Measurements from ENCODE around the gene SLC22A8. TPM values are rescaled to one million over a fixed set of nuclear protein-coding genes. Genes with fewer than 3 reads are reported as not detected.

The SLC22A8 gene
- total RNA-seq, 1 donor from 2014 or later, result not detected

DNA sequence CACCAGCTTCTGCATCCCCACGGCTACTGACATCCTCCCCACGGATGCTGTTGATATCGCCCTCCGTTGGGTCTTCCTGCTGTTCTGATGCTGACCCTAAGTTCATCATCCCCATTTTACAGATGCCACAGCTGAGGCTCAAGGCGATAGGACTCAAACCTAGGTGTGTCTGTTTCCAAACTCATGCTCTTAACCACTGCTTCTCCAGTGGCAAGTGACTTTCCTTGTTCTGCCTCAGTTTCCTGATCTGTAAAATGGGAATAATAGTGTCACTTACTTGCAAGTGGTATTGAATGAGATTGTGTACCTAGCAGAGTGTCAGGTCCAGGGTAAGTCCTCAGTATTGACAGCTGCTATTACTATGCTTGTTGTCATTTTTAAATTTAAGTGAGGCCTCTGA lies 16.5 kb downstream of the SLC22A8 start:
- intact Hi-C loops (cut with micrococcal nuclease), result no loop called here
- DNase-seq (no peak), ATAC-seq (no peak)

DNA sequence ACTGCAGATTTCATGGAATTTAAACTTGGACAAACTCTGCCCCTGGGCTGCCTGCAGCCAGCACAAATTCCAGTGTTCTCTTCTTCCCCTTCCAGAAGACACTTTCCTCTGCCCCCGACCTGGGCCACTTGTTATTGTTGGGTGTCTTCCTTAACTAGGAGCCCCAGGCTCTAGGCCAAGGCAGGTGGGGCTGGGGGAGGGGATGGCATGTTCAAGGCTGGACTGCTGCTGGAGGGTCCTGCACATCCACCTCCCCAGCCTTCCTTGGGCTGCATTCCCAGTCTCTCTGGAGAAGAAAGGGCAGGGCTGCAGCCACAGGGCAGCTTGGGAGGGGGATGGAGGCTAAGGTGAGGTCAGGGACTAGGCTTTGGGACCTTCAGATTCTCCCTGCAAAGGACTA lies 19.4 kb downstream of the SLC22A8 start:
- no peak for DNase-seq
- intact Hi-C loops (cut with micrococcal nuclease), result no loop called here

DNA sequence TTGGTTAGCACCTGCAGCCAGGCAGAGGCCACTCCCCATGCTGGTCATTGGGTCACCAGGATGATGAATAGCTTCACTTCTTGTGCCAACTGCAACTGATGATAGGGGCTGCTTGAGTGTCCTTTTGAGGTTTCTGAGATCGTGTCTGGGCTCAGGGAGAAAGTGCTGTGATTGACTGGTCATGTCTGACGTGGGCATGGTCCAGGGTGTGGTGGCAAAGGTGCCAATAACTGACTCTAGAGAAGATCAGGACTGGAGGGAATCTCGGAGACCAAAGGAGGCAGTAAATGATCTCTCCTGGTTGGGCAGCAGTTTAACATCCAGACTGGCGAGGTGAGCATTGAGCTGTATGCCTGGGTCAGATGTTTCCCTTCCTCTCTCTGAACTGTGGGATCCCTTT lies 20.9 kb downstream of the SLC22A8 start:
- DNase-seq, result no peak
- intact Hi-C loops (cut with micrococcal nuclease), result no loop called here

More for the DNA sequence above, 19.4 kb downstream of the SLC22A8 start:
- no peak for ATAC-seq

DNA sequence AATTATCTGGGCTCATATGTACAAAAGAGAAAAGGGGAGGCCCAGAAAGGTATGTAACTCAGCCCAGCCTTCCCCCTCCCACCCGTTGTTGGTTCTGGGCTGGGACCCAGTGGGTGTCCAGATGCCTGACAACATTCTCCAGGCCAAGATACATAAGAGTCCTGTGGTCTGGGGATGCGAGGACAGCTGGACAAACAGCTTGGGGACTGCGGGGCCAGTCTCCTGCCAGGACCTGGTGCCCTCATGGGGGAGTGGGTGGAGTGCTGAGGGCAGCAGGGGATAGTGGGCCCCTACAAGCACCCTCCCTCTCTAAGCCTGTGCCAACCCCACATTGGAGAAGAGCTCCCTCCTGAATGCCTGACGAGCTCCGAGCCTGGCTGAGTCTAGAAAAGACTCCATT lies 27.4 kb downstream of the SLC22A8 start:
- DNase-seq (no peak), ATAC-seq (no peak)
- intact Hi-C loops (cut with micrococcal nuclease), result no loop called here

More for the DNA sequence above, 20.9 kb downstream of the SLC22A8 start:
- no peak for ATAC-seq

DNA sequence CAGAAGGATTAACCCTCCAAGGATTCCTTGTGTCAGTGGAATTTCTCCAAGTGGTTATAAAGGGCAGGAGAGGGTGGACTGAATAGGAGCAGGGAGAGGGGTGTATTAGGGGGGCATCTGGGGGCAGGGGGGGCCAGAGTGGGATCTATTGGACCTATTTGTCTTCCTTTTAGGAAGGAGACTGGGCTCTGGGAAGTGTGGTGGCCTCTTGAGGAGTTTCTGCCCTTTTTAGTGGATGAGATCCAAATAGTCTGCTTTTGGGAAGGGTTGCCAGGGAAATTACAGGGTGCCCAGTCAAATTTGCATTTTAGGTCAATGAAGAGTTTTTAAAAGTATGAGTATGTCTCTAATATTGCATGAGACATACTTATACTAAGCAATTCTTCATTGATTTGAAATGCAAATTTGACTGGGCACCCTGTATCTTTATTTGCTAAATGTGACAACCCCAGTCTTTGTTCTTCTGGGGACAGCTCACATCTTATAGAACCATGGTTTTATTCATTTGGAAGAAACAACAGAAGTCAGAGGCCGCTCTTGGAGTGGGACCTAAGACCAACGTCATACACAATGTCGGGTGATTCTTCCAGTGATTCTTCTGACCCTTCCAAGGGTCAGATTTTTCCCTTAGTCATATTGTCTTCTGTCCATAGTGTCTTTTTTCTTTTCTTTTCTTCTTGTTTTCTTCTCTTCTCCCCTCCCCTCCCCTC lies 30.4 kb downstream of the SLC22A8 start:
- no peak for DNase-seq
- ATAC-seq, result no peak
- intact Hi-C loops (cut with micrococcal nuclease), result no loop called here

DNA sequence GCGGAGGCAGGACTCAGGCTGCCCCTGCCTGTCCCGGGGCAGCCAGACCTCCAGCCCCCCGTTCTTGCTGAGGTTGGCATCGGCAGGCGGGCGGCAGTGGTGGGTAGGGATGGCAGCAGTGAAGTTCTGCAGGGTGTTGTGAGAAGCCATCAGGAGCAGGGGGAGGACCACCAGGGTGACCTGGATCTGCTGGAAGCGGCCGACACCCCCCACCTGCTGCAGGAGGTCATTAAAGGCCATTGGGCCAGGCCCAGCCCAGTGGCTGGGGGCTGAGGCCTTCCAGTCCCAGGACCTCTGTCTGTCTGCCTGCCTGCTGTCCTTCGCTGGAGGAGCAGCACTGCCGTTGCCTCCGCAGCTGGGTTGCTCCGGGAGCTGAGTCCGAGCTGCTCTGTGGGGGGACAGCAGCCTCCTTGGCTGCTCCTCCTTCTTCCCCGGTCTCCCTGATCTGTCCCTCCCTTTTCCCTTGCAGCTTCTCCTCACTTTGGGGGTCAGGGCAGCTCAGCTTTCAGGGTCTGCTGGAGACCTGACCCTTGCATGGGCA lies 31.1 kb downstream of the SLC22A8 start, which contains the start of gene SLC22A6:
Gene SLC22A6, minus strand, starts transcription at position 517 of the 541 bp plus-strand sequence. Its CDS starts 277 bp downstream, at position 240.
- no peak for DNase-seq
- ATAC-seq, result no peak
- intact Hi-C loops (cut with micrococcal nuclease), result no loop called here

DNA sequence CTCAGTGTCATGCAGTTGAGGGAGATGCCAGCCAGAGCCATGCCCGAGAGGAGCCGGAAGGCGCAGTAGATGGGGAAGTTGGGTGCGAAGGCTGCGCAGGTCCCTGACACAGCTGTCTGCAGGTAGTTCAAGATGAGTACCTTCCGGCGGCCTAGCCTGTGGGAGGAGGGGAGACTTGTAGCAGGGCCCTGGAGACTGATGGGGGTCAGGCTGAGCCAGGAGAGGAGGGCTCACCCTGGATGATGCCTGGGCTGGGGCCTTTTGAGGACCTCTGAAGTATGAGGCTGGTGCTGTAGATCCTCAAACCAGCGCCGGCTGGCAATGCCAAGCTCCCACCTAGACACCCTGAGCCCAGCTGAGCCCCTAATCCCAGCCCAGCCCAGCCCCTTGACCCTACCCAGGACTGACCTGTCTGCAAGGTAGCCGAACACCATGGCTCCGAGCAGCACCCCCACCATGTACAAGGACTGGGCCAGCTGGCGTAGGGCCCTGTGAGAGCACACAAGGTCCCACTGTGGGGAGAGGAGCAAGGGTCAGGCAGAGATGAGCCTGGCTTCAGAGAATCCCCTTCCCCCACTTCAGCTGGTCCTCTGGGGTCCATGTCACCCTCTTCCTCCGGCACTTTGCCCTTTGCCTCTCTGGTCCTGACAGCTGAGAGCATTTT lies 32.0 kb downstream of the SLC22A8 start:
- intact Hi-C loops (cut with micrococcal nuclease), result no loop called here
- ATAC-seq, result no peak
- DNase-seq, result no peak

DNA sequence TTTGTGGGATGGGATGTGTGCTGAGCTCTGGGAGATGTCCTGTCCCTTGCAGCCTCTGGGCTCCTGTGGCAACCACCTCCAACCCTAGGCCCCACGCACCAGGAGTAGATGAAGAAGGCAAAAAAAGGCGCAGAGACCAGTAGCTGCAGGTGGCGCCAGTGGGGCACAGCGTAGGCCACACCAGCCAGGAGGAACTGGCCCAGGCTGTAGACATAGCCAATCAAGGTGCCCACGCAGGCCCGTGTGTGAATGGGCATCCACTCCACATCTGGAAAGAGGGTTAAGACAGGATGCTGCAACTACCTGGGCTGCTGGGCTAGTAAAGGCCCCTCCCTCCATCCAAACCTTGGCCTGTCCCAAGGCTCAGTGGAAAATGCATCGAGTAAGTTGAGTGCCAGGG lies 33.9 kb downstream of the SLC22A8 start:
- DNase-seq (no peak), ATAC-seq (no peak)
- intact Hi-C loops (cut with micrococcal nuclease), result no loop called here

DNA sequence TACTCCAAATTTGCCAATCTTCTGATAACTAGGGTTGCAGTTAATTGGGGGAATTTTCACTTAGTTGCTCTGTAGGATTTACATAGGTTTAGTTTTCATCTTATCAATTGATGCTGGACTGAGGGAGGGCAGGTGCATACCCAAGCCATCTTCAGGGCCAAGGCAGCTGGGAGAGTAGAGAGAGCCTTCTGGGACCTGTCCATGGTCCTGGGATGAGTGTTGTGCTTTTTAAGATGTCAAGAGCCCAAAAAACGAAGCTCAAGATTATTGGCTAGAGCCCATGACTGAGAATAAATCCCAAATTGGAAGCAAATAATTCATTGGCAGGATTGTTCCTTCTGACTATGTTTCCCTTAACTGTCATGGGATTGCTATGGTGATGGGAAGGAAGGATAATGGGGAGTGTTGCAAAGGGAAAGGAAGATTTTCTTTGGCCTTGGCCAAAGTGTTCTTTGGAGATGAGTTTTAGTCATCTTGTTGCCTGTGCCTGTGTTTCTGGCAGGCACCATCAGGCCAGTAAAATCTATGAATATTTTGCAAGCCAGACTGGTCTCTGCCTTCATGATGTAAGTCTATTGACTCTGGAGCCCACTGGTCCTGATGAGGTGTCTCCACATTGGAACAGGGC lies 35.4 kb downstream of the SLC22A8 start:
- ATAC-seq (no peak), DNase-seq (no peak)
- intact Hi-C loops (cut with micrococcal nuclease), result no loop called here

DNA sequence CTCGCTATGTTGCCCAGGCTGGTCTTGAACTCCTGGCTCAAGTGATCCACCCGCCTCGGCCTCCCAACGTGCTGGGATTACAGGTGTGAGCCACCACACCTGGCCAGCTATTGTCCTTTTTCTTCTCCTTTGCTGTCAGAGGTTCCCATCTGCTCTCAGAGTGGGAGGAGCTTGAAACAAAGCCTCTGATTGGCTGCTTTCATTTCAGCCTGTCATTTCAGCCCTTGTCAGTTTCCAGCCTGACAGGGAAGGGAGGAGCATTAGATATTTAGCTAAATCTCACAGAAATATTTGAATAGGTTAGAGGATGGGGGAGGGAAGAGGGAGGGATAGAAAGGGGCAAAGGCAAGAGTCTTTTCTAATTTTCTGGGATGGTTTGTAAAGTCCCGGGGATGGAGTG lies 39.5 kb downstream of the SLC22A8 start:
- DNase-seq (no peak), ATAC-seq (no peak)
- intact Hi-C loops (cut with micrococcal nuclease), result no loop called here

DNA sequence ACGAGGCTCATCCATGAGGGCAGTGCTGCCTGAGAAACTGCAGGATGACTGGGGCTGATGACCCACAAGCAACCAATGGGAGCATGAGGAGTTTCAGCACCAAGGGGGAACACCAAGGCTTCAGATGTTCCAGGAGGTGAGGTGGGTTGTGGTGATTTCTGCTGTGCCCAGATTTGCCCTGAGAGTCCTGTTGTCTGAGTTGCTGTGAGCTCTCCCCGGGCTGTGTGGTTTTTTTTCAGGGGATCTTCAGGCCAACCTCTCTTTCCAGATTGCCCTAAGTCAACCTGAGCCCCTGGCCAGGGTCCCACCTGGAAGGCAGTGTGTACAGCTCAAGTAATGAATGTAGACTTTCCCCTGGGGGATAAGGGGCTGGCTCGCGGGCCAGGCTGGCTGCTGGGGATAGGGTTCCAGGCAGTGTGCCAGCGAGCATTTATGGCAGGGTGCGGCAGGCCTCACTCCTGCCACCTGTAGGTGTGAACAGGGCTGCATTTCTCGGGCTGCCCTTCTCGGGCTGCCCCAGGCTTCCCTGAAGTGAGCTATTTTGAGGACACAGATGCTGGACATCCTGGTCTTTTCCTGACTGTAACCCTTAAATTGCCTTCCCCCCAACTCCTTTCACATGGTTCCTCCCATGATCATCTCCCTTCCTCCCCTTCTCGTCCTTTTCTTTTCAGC lies 40.7 kb downstream of the SLC22A8 start:
- intact Hi-C loops (cut with micrococcal nuclease), result no loop called here

DNA sequence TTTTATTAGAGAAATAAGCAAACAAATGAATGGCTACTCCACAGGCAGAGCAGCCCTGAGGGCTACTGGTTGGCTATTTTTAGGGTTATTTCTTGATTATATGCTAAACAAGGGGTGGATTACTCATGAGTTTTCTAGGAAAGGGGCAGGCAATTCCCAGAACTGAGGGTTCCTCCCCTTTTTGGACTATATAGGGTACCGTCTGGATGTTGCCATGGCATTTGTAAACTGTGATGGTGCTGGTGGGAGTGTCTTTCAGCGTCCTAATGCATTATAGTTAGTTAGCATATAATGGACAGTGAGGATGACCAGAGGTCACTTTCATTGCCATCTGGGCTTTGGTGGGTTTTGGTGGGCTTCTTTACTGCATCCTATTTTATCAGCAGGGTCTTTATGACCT lies 50.1 kb downstream of the SLC22A8 start:
- intact Hi-C loops (cut with micrococcal nuclease), result no loop called here

More for the DNA sequence above, 40.7 kb downstream of the SLC22A8 start:
- peak; percentile 83 for DNase-seq
- ATAC-seq, result peak; percentile 97

DNA sequence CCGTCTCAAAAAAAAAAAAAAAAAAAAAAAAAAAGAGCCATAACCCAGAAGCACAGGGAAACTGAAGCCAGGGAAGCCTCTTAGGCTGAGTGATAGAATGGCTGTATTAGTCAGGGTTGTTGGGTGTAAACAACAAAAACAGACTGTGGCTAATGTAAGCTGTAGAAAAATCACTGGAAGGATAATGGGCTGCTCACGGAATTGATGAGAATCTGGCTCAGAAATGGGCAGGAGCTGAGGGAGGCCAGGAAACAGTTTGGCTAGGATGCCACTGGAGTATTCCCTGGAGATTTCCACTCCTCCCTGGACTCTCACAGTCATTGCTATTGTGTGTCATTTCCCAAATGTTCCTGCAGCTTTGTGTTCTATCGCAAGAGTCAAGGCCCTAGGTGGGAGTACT lies 53.2 kb downstream of the SLC22A8 start:
- DNase-seq (no peak), ATAC-seq (no peak)
- intact Hi-C loops (cut with micrococcal nuclease), result no loop called here

More for the DNA sequence above, 50.1 kb downstream of the SLC22A8 start:
- ATAC-seq, result no peak
- DNase-seq, result no peak

DNA sequence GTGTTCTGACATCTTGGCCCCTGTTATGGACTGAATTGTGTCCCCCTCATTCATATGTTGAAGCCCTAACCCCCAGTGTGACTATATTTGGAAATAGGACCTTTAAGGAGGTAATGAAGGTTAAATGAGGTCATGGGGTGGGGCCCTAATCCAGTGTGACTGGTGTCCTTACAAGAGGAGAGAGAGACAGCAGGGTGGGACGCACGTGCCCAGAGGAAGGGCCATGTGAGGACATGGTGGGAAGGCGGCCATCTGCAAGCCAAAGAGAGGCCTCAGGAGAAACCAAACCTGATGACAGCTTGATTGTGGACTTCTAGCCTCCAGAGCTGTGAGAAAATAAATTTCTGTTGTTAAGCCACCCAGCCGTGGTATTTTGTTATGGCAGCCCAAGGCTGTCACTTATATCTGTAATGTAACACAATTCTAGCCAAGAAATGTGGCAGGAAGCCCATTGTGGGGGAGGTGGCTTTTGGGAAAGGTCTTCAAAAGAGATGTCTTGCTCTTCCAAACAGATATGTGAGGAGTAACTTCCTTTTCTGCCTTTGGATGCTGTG lies 54.5 kb downstream of the SLC22A8 start:
- DNase-seq (no peak), ATAC-seq (no peak)
- intact Hi-C loops (cut with micrococcal nuclease), result no loop called here

DNA sequence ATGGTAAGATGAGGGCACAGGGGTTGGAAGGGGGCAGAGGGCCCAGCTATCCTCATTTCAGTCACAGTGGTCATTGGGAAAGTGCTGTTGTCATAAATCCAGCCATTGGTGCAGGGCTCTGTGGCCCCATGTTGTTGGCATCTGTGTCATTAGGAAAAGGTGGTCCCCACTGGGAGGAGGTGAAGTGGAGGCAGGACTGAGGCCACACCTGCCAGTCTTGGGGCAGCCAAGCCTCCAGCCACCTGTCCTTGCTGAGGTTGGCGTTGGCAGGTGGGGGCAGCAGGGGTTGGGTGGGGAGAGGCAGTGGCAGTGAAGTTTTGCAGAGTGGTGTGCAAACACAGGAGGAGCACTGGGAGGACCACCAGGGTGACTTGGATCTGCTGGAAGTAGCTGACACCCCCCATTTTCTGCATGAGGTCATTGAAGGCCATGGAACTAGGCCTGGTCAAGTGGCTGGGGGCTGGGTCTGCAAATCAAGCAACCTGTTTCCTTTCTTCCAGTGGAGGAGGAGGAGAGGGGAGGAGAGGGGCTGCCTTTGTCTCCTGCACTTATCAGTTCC lies 56.1 kb downstream of the SLC22A8 start:
- intact Hi-C loops (cut with micrococcal nuclease), result no loop called here
- ATAC-seq (no peak), DNase-seq (no peak)

DNA sequence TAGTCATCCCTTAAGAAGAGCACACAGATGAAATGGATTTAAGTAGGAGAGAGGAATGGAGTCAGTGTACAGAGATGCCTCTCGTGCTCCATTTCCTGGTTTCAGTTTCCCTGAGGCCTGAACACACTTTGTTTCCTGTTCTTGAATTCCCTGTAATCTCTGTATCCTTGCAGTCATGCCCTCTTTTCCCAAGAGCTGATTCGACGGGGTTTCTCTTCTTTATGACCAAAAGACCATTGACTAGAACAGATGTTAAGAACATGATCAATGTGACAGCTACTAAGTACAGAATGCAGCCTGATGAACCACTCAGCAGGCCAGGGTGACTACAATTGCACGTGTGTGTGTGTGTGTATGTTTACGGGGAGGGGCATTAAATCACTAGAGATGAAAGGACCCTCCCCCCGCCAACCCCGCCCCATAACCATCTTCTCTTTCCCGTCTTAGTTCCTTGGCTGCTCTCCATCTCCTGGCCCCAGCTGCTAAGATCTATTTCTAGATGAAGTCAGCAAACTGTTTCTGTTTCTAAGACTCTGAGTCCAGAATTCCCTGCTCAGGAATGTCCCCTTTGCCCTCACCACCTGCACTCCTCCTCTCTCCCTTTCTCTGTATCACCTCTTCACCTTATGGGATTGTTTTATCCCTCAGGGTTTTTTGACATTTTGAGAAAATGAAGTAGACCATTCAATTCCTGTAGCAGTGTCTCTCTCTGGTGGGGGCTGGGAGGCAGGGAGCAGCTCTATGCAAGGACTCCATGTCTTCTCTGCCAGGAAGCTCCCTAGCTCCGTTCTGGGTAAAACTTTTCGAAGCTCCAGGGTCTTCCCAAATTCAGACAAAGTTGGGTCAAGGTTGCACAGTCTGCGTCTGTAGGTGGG lies 56.9 kb downstream of the SLC22A8 start:
- intact Hi-C loops (cut with micrococcal nuclease), result no loop called here
- DNase-seq, result no peak

DNA sequence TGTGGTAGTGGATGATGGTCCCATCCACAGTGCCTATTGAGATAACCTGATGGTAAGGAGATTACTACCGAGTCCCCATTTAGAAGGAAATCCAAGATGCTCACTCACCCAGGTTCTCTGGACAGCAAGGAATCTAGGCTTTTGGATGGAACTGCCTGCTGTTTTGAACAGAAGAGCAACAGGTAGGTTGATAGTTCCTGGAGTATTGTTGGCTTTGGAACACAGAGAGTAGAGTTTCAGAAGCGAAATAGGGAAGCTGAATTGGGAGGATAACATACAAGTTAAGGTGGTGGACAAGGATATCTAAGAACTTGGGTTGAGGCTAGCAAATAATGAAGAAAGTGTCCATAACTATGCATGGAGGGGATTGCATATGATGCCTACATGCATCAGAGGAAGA lies 58.5 kb downstream of the SLC22A8 start:
- DNase-seq, result no peak

More for the DNA sequence above, 56.9 kb downstream of the SLC22A8 start:
- peak; percentile 23 for ATAC-seq

DNA sequence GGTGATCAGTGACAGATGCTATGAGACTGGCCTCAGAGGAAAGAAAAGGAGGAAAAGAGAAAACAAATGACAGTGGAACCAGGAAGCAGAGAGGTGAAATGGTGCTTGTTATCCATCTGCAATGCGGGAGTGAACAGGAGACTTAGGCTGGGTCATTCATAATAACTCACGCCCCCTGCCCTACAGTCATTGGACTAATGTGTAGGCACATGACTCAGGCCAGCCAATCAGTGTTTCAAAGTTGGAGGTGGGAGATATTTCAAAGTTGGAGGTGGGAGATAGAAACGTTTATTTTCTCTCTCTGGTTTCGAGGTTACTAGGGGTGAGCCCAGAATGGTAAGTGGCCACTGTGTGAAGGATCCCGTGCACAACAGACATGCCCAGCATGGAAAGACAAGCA lies 61.2 kb downstream of the SLC22A8 start:
- intact Hi-C loops (cut with micrococcal nuclease), result no loop called here
- DNase-seq (no peak), ATAC-seq (no peak)

More for the DNA sequence above, 58.5 kb downstream of the SLC22A8 start:
- ATAC-seq, result no peak
- intact Hi-C loops (cut with micrococcal nuclease), result no loop called here

Data from left ventricle myocardium superior (tissue), 1 donor.